Stimulated activated CD4-positive, alpha-beta T cell treated with anti-CD3 and anti-CD28 coated beads, Interleukin-15, amount 100 ng/mL, for 48 hours (primary cell): Measurements from ENCODE around the gene ALPK3.

ENCODE experiments used
- DNase-seq, 2 donors: peaks; one replicate each; pipeline ENCODE4 v3.0.0-alpha.2; 2020; ENCODE audit warnings: low read depth in 2 of 2

The ALPK3 gene

GRCh38 chr15:84917452-84917851 lies 100.3 kb downstream of the ALPK3 start:
- DNase-seq = no peak

DNA sequence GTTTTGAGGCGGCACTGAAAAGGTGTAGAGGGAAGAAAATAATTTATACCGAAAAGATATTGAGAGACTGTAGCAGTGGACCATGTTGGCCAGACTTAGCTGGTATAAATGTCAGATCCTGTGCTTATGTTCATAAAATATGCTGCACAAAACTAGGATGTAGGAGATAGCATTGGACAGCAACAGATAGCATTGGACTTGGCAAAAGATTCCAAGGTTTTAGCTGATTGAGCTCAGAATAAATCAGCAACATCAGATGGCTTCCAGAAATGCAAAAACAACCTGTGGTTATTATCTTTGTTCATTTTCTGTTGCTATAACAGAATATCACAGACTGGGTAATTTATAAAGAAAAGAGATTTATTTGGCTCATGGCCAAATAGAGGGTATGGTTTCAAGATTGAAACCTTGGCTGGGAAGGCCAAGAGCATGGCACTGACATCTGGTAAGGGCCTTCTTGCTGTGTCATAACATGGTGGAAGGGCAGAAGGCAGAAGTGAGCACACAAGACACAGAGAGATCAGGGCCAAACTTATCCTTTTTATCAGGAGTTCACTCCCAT lies 102.0 kb downstream of the ALPK3 start:
- no peak for DNase-seq

DNA sequence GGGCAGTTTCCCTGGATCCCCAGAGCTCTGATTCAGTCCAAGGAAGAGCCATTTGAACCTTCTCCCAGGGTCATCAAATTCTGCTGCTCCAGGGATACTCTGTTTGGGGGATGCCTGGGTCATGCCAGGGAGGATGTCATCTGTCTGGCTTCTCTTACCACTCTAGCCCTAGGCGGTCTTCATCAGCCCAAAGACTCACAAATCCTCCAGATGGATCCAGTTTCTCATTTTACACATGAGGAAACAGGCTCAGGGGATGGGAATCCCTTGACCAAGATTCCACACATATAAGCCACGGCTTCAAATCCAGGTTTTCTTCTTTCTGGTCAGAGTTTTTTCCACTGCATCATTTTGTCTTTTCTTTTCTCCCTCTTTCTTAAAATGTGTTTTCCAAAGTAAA lies 104.0 kb downstream of the ALPK3 start:
- no peak for DNase-seq

- DNase-seq = no peak
Measured at GRCh38 chr15:84922530-84922929, 105.4 kb downstream of the ALPK3 start.
